Central memory CD4-positive, alpha-beta T cell (primary cell): ENCODE measurements around the gene CTXND2.
"Not testable (repeated sequence)": the region's sequence is repeated elsewhere in the genome, so short reads cannot be mapped to it uniquely, and the experiment has no call there.

Experiments used
- DNase-seq: peaks from one replicate; pipeline ENCODE4 v3.0.0; 2022
- total RNA-seq, 3 experiments: gene quantifications; one replicate each; lab custom pipeline; 2026; lab: John Stamatoyannopoulos, UW

CTXND2 gene
- total RNA-seq = 0 reads per million in 3 experiments

- DNase-seq = no peak
Measured at GRCh38 chr1:150887018-150887417, at the start of gene CTXND2. TSS of gene CTXND2 (plus strand) at chr1:150887136. CDS start at chr1:150912315, 25,179 bp downstream.

- DNase-seq = not testable (repeated sequence)
Measured at GRCh38 chr1:150840850-150841249, 46.1 kb upstream of the CTXND2 start.

DNA sequence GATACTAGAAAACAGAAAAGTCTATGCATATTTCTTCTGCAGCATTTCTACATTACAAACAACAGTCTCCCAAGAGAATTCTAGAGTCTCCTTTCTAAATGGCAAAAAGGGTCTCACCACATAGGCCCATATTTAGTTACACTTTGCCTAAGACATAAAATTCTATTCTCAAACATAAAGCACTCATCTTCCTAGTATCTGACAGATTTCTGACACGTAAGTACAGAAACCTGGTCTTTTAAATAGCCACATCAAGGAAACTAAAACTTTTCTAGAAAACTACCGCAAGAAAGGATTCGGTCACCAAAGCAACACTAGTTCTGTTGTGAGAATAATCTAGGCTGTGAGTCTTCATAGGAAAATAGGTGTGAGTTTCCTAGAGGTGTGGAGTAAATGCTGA, 45.3 kb upstream of the CTXND2 start:
- peak; percentile 59 for DNase-seq

DNA sequence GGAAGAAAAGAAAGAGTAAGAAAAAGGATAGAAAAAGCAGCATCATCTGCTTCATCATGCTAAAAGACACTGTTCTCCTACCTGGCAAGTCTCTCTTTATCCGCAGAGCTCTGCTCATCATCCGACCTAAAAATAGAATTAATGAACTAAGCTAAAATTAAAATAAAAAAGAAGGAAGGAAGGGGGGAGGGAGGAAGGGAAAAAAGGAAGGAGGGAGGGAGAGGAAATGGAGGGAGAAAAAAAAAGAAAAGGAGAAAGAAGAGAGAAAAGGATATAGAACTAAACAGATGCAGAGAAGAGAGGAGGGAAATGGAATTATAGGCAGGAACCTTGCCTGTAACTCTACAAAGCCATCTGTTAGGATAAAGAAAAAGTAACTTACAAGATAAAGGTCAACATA, 44.6 kb upstream of the CTXND2 start:
- DNase-seq = no peak

DNA sequence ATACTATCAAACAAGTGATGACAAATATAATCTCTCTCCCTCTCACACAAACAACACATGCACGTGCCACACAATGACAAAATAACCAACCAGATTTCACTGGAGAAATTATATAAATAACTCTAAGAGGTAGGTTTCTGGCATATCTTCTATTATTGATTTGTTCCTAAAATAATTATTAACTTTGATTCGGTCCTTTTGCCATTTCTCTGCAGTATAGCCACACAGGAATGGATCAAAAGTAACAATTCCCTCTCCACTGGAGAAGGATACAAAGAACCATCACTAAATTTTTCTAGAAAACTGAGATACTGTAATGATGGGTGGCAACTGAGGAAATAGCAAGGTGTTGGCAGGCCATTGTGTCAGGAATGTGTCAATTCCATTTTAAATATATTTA, 44.0 kb upstream of the CTXND2 start:
- no peak for DNase-seq

DNA sequence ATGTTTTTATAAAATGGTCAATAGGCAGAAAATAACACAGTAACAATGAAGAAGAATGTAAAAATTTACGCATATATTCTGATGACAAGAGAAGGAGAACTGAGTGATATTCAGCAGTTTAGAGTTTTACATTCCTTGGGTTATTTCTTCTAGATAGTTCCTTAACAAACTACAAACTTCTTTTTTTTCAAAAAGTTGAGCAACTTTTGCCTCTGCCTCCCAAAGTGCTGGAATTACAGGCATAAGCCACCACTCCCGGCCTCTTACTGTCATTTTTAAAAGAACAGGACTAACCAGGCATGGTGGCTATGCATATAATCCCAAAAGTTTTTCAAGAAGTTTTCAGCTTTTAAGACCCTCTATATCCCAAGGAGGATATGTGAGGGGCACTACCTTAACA, 43.5 kb upstream of the CTXND2 start:
- DNase-seq = no peak

- no peak for DNase-seq
Measured at GRCh38 chr1:150846473-150847146, 40.3 kb upstream of the CTXND2 start.

DNA sequence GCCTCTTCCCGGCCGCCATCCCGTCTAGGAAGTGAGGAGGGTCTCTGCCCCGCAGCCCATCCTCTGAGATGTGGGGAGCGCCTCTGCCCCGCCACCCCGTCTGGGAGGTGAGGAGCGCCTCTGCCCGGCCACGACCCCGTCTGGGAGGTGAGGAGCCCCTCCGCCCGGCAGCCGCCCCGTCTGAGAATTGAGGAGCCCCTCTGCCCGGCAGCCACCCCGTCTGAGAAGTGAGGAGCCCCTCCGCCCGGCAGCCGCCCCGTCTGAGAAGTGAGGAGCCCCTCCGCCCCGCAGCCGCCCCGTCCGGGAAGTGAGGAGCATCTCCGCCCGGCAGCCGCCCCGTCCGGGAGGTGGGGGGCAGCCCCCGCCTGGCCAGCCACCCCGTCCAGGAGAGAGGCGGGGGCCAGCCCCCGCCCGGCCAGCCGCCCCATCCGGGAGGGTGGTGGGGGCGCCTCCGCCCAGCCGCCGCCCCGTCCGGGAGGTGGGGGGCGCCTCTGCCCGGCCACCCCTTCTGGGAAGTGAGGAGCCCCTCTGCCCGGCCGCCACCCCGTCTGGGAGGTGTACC, 36.1 kb upstream of the CTXND2 start:
- DNase-seq = not testable (repeated sequence)

- DNase-seq = not testable (repeated sequence)
Measured at GRCh38 chr1:150852734-150853133, 34.2 kb upstream of the CTXND2 start.

- DNase-seq = no peak
Measured at GRCh38 chr1:150863724-150864123, 23.2 kb upstream of the CTXND2 start.

DNA sequence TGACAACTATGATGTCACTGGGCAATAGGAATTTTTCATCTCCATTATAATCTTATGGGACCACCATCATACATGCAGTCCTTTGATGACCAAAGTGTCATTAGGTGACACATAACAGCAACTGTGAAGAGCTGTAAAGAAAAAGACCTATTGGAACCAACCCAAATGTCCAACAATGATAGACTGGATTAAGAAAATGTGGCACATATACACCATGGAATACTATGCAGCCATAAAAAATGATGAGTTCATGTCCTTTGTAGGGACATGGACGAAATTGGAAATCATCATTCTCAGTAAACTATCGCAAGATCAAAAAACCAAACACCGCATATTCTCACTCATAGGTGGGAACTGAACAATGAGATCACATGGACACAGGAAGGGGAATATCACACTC, 22.7 kb upstream of the CTXND2 start:
- not testable (repeated sequence) for DNase-seq

GRCh38 chr1:150869683-150870082, 17.3 kb upstream of the CTXND2 start:
- no peak for DNase-seq

DNA sequence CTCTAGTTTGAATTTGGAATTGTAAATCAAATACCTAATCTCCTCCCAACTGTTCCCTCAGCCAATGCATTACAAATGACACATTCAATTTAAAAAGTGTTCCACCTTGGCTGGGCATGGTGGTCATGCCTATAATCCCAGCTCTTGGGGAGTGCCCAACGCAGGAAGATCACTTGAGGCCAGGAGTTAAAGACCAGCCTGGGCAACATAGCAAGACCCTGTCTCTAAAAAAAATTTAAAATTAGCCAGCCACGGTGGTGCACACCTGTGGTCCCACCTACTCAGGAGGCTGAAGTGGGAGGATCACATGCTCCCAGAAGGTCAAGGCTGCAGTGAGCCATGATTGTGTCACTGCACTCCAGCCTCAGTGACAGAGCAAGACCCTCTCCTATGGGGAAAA, 14.4 kb upstream of the CTXND2 start:
- no peak for DNase-seq

- DNase-seq = no peak
Measured at GRCh38 chr1:150873521-150873920, 13.4 kb upstream of the CTXND2 start.

- DNase-seq = no peak
Measured at GRCh38 chr1:150874455-150875196, 12.3 kb upstream of the CTXND2 start.

- no peak for DNase-seq
Measured at GRCh38 chr1:150875197-150876118, 11.5 kb upstream of the CTXND2 start.

DNA sequence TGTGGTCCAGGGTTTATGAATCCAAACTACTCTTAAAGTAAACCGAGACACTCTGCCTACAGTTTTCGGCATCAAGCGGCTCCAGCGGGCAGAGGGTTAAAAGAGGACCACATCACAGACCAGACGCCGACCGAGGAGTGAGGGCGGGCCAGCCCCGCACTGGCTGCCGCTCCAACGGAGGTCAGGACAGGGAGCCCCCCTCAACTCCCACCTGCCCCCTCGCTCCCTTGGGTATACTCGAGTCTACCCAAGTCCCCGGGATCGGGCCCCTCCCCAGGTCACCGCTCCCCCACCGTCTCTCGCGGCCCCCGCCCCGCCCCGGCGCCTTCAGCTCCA, 10.8 kb upstream of the CTXND2 start:
- DNase-seq = no peak

GRCh38 chr1:150878931-150879330, 8.0 kb upstream of the CTXND2 start:
- DNase-seq = not testable (repeated sequence)

DNA sequence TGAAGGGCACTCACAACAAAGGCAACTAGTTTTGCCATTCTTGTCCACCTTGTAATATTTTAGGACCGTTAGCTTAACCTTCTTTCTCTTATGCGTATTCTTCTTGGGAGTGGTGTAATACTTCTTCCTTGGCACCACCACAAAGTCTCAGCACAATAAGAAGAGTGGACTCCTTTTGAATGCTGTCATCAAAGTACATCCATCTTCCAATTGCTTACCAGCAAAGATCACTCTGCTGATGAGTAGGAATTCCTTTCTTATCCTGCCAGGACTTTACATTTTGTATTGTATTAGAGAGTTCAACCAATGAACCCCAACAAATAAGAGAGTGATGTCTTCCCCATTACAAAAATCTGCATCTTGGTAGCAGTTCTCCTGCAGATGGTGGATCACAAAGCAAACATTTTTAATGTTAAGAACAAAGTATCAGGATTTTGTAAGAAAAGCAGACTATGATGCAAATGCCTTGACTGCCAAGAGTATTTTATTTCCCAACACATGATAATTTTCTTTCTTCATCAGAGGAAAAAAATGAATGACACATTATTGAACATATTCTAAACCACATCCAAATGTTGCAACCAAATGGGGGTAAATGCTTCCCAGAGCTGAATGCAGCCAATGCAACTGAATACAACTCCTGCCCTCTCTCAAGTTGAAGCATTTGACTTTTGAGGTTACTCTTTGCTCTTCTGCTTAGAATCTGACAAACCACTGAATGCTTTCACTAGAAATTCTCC, 5.4 kb upstream of the CTXND2 start:
- no peak for DNase-seq

DNA sequence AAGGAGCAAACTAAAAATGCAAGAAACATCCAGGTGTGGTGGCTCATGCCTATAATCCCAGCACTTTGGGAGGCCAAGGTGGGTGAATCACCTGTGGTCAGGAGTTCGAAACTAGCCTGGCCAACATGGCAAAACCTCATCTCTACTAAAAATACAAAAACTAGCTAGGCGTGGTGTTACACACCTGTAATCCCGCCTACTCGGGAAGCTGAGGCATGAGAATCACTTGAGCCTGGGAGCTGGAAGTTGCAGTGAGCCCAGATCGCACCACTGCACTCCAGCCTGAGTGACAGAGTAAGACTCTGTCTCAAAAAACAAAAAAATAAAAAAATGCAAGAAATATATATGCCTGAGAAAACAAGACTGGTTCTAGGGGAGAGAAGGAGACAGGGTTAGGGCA, 3.8 kb upstream of the CTXND2 start:
- DNase-seq = not testable (repeated sequence)

DNA sequence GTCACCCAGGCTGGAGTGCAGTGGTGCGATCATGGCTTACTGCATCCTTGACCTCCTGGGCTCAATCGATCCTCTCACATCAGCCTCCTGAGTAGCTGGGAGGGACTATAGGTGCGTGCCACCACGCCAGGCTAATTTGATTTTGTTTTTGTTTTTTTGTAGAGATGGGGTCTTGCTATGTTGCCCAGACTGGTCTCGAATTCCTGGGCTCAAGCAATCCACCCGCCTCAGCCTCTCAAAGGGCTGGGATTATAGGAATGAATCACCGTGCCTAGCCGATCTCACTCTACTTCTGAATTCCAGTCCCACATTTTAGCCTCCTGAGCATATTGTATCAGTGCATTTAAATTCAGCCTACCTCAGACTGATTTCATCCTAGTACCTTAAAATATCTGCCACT, 1.8 kb downstream of the CTXND2 start:
- no peak for DNase-seq

- no peak for DNase-seq
Measured at GRCh38 chr1:150890033-150890416, 3.1 kb downstream of the CTXND2 start.
